B cell (primary cell): ENCODE data around the gene RDH5.

Experiments used
- CTCF ChIP-seq: fragments of 200-600 bp; IDR thresholded peaks from one replicate; pipeline ENCODE4 v1.8.0; 2022; ENCODE audit warnings: antibody characterized with exemption, mild to moderate bottlenecking
- EZH2 ChIP-seq: IDR thresholded peaks from 2 replicates; pipeline ENCODE4 v1.6.1; 2012; ENCODE audit warnings: borderline replicate concordance, low read depth, mild to moderate bottlenecking, moderate library complexity, low read length; ENCODE audit not compliant: insufficient read depth, poor library complexity, severe bottlenecking

- TF ChIP-seq EZH2 (no peak), CTCF (no peak)
Observed at GRCh38 chr12:55734595-55734994, 14.4 kb downstream of the RDH5 start.
